Thoracic aorta endothelial cell (primary cell): ENCODE results near the gene REXO1. TPM values are rescaled to one million over a fixed set of nuclear protein-coding genes. Genes with fewer than 3 reads are reported as not detected.

ENCODE experiments used
- total RNA-seq: library from RNA; depleted of rRNA; stranded (reverse); fragments of >200 nt; gene quantifications from 2 replicates; pipeline ENCODE4 v1.2.3, GENCODE V29; 2012

The REXO1 gene
- total RNA-seq, result 24.3 and 31.5 TPM in 2 replicates

GRCh38 chr19:1848399-1849131, at the start of gene REXO1:
TSS of gene REXO1 (minus strand) at chr19:1848483. CDS start at chr19:1848358, 125 bp downstream.

GRCh38 chr19:1885398-1886119, 37.3 kb upstream of the REXO1 start, which contains the start of gene ABHD17A:
TSS of gene ABHD17A (minus strand) at chr19:1885496. CDS start at chr19:1881566, 3,930 bp downstream.

GRCh38 chr19:1863328-1863637, 15.0 kb upstream of the REXO1 start, which contains the start of gene KLF16:
TSS of gene KLF16 (minus strand) at chr19:1863579. CDS start at chr19:1863497, 82 bp downstream.

GRCh38 chr19:1811942-1812425, 36.3 kb downstream of the REXO1 start, which contains the start of gene ATP8B3:
TSS of gene ATP8B3 (minus strand) at chr19:1812276. CDS start at chr19:1811736, 540 bp downstream.

Other genes starting within 250 kb of the REXO1 start
- gene UQCR11, start 243.0 kb downstream of the REXO1 start, total RNA-seq, result 32.0 and 34.7 TPM in 2 replicates
- 94.9 and 154 TPM in 2 replicates for gene TCF3, start 195.9 kb downstream of the REXO1 start, total RNA-seq
- gene ONECUT3, start 95.0 kb downstream of the REXO1 start, total RNA-seq, result not detected in 2 replicates
- 1.2 and 2.2 TPM in 2 replicates for gene ATP8B3, start 36.2 kb downstream of the REXO1 start, total RNA-seq
- 11.0 and 14.4 TPM in 2 replicates for gene KLF16, start 15.1 kb upstream of the REXO1 start, total RNA-seq
- gene ABHD17A, start 37.0 kb upstream of the REXO1 start, total RNA-seq, result 56.3 and 82.8 TPM in 2 replicates
- gene ADAT3, start 56.9 kb upstream of the REXO1 start, total RNA-seq, result 3.9 and 5.6 TPM in 2 replicates
- 46.0 and 53.7 TPM in 2 replicates for gene SCAMP4, start 56.9 kb upstream of the REXO1 start, total RNA-seq
- gene CSNK1G2, start 92.7 kb upstream of the REXO1 start, total RNA-seq, result 52.7 and 71.3 TPM in 2 replicates
- 39.5 and 59.9 TPM in 2 replicates for gene BTBD2, start 167.2 kb upstream of the REXO1 start, total RNA-seq
- gene MKNK2, start 202.8 kb upstream of the REXO1 start, total RNA-seq, result 74.6 and 104 TPM in 2 replicates
- 30.2 and 42.6 TPM in 2 replicates for gene MOB3A, start 247.8 kb upstream of the REXO1 start, total RNA-seq
- 0.27 and 0.50 TPM in 2 replicates for gene IZUMO4, start 248.4 kb upstream of the REXO1 start, total RNA-seq